ENCODE data around the gene MTA1.

The MTA1 gene

DNA sequence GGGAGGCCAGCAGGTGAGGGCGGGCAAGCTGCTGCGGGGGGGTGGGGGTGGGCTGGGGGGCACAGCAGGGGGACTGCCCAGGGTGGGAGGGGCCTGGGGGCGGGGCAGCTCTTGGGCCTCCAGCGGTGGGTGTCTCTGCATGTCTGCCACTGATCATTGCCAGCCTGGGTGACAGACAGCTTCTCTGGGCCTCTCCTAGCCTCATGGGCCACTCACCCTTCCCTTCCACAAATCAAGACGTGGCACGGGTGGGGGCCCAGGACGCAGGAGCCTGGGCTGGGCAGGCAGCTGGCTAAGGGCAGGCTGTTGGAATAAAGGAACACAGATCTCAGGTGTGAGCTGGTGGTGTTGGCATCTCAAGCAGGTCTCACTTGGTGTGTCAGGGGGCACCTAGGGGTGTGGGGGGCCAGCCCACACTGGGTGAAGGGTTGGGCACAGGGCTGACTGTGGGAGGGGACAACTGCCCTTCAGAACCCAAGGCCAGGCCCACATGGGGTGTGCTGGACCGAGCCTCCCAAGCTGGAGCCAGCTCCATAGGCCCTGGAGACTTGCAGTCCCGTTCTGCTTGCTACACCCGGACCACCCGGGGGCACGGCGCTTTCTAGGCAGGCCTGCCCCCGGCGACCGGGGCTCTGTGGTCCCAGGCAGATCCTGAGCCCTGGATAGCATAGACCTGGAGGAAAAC lies 74.4 kb downstream of the MTA1 start:
- Mint-ChIP-seq H3K4me1 (peaks cover 15% of the 10 kb centered on the region), H3K4me3 (no peak overlapping the region), H3K9me3 (no peaks in the 10 kb centered on the region), H3K36me3 (ENCODE audit: insufficient read depth) (peaks cover 47% of the 10 kb centered on the region), H3K27me3 (no peaks in the 10 kb centered on the region), H3K27ac (ENCODE audit: low read depth) (peak overlapping the region; percentile 29)
- ATAC-seq (replicated peaks; ENCODE audit: extremely low read depth, poor library complexity, severe bottlenecking) (no peak), DNase-seq (ENCODE audit: low spot score in 2 of 2) (no peak)

DNA sequence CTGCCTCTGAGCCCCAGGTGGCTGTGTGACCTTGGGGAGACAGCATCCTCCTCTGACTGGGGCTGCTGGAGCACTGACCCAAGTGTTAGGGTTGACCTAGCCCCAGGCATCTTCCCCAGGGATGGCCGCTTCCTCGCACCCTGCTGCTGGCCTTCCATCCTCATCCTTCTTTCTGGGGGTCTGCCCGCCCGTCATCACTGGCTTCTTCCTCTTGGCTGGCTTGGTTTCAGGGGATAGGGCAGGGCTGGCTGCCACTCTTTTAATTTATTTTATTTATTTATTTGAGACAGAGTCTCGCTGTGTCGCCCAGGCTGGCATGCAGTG lies 74.9 kb downstream of the MTA1 start:
- Mint-ChIP-seq H3K27me3 (no peaks in the 10 kb centered on the region), H3K4me1 (peaks cover 10% of the 10 kb centered on the region), H3K4me3 (no peak overlapping the region), H3K9me3 (no peaks in the 10 kb centered on the region), H3K27ac (ENCODE audit: low read depth) (peak overlapping the region; percentile 29), H3K36me3 (ENCODE audit: insufficient read depth) (peaks cover 43% of the 10 kb centered on the region)
- ATAC-seq (replicated peaks; ENCODE audit: extremely low read depth, poor library complexity, severe bottlenecking) (no peak), DNase-seq (ENCODE audit: low spot score in 2 of 2) (no peak)

DNA sequence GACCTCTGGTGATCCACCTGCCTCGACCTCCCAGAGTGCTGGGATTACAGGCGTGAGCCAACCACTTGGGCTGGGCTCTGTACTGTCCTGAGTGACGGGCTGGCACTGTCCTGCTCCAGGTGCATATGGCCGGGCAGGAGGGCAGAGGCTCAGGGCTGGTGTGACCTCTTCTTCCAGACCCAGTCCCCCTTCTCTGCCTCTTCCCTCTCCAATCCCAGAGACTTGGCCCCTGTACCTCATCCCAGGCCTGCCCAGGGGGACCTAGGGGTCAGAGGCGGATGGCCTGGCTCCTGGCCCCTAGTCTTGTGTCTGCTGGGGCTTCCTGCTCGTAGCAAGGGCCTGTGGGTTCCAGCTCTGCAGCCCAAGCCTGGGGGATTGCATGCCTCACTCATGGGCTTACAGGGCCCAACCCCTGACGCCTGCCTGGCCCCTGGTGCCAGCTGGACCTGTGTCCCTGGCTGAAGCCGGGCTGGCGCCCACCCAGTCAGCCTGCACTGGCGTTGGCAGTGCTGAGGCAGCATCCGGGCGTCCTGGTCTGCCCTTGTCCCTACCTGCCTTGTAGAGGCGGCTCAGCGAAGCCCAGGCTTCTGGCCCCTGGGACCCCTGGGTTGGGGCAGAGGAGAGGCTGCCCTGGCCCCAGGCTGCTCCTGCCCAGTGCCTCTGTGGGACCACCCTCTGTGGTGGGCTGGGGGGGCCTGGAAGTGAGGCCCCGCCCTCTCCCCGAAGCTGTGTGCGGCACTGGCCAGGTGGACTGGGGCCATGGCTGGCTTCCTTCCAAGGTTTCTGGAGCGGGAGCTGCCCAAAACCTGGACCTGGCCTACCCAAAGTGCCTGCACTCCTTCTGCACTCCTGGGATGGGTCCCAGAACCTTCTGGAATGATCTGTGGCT lies 75.7 kb downstream of the MTA1 start:
- Mint-ChIP-seq H3K4me1 (peaks cover 7% of the 10 kb centered on the region), H3K4me3 (no peak overlapping the region), H3K9me3 (no peaks in the 10 kb centered on the region), H3K36me3 (ENCODE audit: insufficient read depth) (peaks cover 40% of the 10 kb centered on the region), H3K27me3 (no peaks in the 10 kb centered on the region), H3K27ac (ENCODE audit: low read depth) (peak overlapping the region; percentile 29)
- DNase-seq (ENCODE audit: low spot score in 2 of 2) (peak in 1 of 2 donors; percentile 13), ATAC-seq (replicated peaks; ENCODE audit: extremely low read depth, poor library complexity, severe bottlenecking) (no peak)

DNA sequence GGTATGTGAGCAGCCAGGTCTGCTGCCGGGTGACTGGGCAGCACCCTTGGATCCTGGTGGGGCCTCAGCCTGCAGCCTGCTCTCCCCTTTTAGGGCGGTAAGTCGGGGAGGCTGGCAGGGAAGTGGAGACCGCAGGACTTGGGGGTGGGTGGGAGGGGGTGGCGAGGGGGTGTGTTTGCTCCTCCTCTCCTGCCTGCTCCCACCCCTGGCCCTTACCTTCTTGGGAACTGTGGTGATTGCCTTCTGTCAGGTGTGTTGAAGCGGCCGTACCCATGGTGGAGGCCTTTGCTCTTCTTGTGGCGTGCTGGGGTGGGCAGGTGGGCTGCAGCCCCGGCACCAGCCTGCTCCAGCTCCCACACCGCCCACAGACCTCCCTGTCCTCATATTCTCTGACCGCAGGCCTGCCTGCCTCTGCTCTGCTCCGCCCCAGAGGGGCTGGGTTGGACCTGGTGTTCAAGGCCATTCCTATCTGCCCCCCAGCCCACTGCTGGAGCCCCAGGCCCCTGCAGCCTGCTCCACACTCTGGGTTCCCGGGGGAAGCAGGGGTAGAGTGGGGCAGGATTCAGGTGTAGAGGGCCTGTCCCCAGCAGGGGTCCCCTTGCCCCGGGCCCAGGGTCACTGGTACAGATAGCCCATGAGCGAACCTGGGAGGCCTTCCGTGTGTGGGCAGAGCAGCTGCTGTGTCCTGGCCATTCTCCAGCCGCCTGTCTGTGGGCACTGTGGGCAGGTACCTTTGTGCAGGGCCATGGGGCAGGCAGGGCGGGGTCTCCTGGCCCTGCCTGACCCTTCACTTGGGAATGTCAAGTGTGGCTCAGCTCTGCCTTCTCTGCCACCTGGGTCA lies 76.6 kb downstream of the MTA1 start:
- peak overlapping the region; percentile 41 for H3K27ac Mint-ChIP-seq (ENCODE audit: low read depth)
- no peak for ATAC-seq (replicated peaks; ENCODE audit: extremely low read depth, poor library complexity, severe bottlenecking)
- DNase-seq (ENCODE audit: low spot score in 2 of 2), result peak; percentile 10 to 13

GRCh38 chr14:105496831-105497591 lies 77.4 kb downstream of the MTA1 start:
- H3K27ac Mint-ChIP-seq (ENCODE audit: low read depth), result no peak overlapping the region
- H3K4me3 Mint-ChIP-seq, result no peak overlapping the region
- ATAC-seq (replicated peaks; ENCODE audit: extremely low read depth, poor library complexity, severe bottlenecking) (no peak), DNase-seq (ENCODE audit: low spot score in 2 of 2) (peak in 1 of 2 donors; percentile 15)
- no peaks in the 10 kb centered on the region for H3K9me3 Mint-ChIP-seq
- peaks cover under 1% of the 10 kb centered on the region for H3K4me1 Mint-ChIP-seq
- H3K27me3 Mint-ChIP-seq, result no peaks in the 10 kb centered on the region
- peaks cover 33% of the 10 kb centered on the region for H3K36me3 Mint-ChIP-seq (ENCODE audit: insufficient read depth)

More for the DNA sequence above, 76.6 kb downstream of the MTA1 start:
- H3K4me3 Mint-ChIP-seq, result no peak overlapping the region
- no peaks in the 10 kb centered on the region for H3K27me3 Mint-ChIP-seq
- H3K4me1 Mint-ChIP-seq, result peaks cover 7% of the 10 kb centered on the region
- no peaks in the 10 kb centered on the region for H3K9me3 Mint-ChIP-seq
- peaks cover 32% of the 10 kb centered on the region for H3K36me3 Mint-ChIP-seq (ENCODE audit: insufficient read depth)

DNA sequence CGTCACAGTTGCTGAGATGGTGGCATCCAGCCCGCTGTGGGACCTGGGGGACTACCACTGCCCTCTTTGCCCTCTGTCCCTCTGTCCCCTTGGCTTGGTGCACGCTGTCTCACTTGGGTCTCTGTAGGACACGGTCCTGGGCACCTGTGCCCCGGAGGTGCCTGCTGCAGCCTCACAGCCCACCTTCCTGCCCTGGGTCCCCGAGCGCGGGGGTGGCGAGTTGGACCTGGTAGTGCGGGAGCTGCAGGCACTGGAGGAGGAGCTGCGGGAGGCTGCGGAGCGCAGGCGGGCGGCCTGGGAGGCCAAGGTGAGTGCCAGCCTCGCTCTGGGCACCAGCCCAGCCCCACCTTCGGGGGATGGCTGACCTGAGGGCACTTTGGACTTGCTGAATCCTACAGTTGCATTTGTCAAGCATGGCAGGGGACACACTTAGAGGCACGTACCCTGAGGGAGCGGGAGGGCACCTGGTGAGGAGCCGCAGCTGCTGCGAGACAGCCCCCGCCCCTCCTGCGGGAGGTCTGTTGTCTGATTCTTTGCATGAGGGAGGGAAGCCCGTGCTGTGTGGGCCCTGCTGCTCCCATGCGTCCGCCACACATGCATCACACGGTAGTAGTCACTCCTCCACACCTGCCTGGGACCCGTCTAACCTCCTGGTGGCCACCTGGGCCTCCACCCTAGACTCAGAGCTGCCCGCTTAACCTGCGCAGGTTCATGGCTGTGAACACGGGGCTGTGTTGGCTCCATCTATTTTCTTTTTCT lies 78.2 kb downstream of the MTA1 start:
- Mint-ChIP-seq H3K27me3 (no peaks in the 10 kb centered on the region), H3K9me3 (no peaks in the 10 kb centered on the region), H3K27ac (ENCODE audit: low read depth) (peak overlapping the region; percentile 51), H3K4me3 (no peak overlapping the region), H3K36me3 (ENCODE audit: insufficient read depth) (peaks cover 33% of the 10 kb centered on the region), H3K4me1 (no peaks in the 10 kb centered on the region)
- peak in 1 of 2 donors; percentile 13 for DNase-seq (ENCODE audit: low spot score in 2 of 2)
- no peak for ATAC-seq (replicated peaks; ENCODE audit: extremely low read depth, poor library complexity, severe bottlenecking)

DNA sequence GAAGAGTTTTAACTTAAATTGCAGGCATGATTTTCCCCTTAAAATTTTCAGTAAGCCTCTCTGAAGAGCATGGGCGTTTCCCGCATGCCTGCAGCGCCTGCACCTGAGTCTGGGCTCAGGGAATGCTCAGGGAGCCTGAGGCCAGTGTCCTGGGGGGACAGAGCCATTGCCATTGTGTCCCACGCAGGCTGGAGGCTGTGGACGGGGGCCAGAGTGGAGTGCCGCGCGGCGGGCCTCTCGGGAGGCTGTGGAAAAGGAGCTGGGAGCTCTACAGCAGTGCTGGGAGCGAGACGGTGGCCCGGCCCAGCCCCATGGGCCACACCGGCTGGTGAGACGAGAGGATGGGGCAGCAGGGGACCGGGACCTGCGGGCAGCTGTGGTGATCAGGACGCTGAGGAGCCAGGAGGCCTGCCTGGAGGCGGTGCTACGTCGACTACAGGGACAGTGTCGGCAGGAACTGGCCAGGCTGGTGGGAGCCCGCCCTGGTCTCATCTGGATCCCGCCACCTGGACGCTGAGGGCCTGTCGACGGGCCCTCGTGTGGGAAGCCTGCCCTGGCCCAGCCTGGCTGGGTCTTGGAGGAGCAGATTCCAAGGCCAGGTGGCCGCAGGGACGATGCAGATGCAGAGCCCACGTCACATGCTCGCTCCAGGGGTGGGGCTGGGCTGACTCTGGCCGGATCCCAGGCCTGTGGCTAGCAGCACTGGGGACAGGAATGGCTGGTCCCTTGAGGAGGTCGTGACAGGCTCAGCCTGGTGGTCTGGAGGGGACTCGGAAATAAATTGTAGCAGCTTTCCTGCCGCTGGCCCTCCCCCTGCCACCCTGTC lies 79.0 kb downstream of the MTA1 start:
- Mint-ChIP-seq H3K27me3 (no peaks in the 10 kb centered on the region), H3K4me1 (no peaks in the 10 kb centered on the region), H3K9me3 (no peaks in the 10 kb centered on the region), H3K4me3 (no peak overlapping the region), H3K27ac (ENCODE audit: low read depth) (peak overlapping the region; percentile 51), H3K36me3 (ENCODE audit: insufficient read depth) (peaks cover 31% of the 10 kb centered on the region)
- DNase-seq (ENCODE audit: low spot score in 2 of 2), result peak in 1 of 2 donors; percentile 10
- ATAC-seq (replicated peaks; ENCODE audit: extremely low read depth, poor library complexity, severe bottlenecking), result no peak

DNA sequence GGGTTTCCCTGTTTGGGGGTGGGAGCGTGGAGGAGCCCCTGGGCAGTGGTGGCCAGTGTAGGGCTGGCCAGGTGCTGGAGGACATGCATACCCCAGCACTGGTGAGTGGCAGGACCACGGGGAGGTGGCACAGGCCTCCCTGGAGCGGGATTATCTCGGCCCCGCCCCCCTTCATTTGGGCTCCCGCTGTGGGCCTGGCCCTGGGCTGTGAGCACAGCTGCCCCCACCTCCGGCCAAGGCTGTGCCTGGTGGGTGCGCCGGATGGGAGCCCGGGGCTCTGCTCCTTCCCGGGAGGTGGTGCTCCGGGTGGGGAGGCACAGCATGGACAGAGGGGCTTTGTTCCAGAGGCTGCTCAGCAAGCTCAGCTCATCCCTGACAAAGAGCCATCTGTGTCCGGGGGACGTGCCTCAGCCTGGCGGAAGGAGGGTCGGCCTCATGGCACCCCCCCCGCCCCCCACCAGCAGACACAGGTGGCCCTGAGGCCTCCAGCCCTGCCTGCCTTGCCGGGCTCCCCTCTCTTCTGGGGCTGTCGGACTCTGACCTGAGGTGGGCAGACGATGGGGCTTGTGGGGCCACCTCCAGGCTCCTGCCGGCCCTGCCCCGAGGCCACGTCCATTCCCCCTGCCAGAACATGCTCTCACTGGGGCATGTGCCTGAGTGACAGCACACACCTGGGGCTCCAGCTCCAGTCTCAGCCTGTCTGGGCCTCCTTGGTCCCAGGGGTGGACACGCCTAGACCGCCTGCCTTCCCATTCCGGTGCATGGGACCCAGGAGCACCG lies 79.8 kb downstream of the MTA1 start:
- DNase-seq (ENCODE audit: low spot score in 2 of 2) (peak; percentile 10 to 14), ATAC-seq (replicated peaks; ENCODE audit: extremely low read depth, poor library complexity, severe bottlenecking) (no peak)
- H3K9me3 Mint-ChIP-seq, result no peaks in the 10 kb centered on the region
- H3K36me3 Mint-ChIP-seq (ENCODE audit: insufficient read depth), result peaks cover 27% of the 10 kb centered on the region
- no peaks in the 10 kb centered on the region for H3K27me3 Mint-ChIP-seq
- peak overlapping the region; percentile 51 for H3K27ac Mint-ChIP-seq (ENCODE audit: low read depth)
- no peak overlapping the region for H3K4me3 Mint-ChIP-seq
- no peaks in the 10 kb centered on the region for H3K4me1 Mint-ChIP-seq

- no peaks in the 10 kb centered on the region for H3K9me3 Mint-ChIP-seq
- H3K27me3 Mint-ChIP-seq, result no peaks in the 10 kb centered on the region
- no peaks in the 10 kb centered on the region for H3K4me1 Mint-ChIP-seq
- DNase-seq (ENCODE audit: low spot score in 2 of 2) (peak in 1 of 2 donors; percentile 14), ATAC-seq (replicated peaks; ENCODE audit: extremely low read depth, poor library complexity, severe bottlenecking) (no peak)
- H3K4me3 Mint-ChIP-seq, result peak overlapping the region; percentile 11
- peaks cover 26% of the 10 kb centered on the region for H3K36me3 Mint-ChIP-seq (ENCODE audit: insufficient read depth)
- peak overlapping the region; percentile 19 for H3K27ac Mint-ChIP-seq (ENCODE audit: low read depth)
These were observed 80.6 kb downstream of the MTA1 start for GRCh38 chr14:105500036-105500725.

DNA sequence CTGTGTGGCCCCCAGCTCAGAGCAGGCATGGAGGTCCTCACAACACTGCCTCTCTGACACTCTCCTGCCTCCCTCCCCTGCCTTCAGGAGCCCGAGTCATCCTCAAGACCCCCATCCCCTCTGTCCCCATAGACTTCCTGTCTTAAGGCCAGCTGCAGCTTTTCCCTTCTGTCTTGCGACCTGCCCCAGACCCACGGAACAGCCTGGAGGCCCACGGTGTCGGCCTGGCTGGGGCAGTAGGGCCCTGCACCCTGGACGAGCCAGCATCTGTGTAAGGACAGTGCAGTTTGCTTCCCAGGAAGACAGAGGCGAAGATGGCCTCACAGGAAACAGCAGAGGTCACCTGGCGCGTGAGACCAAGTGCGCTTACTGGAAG lies 81.1 kb downstream of the MTA1 start:
- DNase-seq (ENCODE audit: low spot score in 2 of 2) (no peak), ATAC-seq (replicated peaks; ENCODE audit: extremely low read depth, poor library complexity, severe bottlenecking) (no peak)
- no peaks in the 10 kb centered on the region for H3K9me3 Mint-ChIP-seq
- no peaks in the 10 kb centered on the region for H3K27me3 Mint-ChIP-seq
- H3K27ac Mint-ChIP-seq (ENCODE audit: low read depth), result no peak overlapping the region
- H3K36me3 Mint-ChIP-seq (ENCODE audit: insufficient read depth), result peaks cover 26% of the 10 kb centered on the region
- H3K4me3 Mint-ChIP-seq, result no peak overlapping the region
- H3K4me1 Mint-ChIP-seq, result no peaks in the 10 kb centered on the region
